ENCODE results near the gene RAB20.

Gene RAB20

DNA sequence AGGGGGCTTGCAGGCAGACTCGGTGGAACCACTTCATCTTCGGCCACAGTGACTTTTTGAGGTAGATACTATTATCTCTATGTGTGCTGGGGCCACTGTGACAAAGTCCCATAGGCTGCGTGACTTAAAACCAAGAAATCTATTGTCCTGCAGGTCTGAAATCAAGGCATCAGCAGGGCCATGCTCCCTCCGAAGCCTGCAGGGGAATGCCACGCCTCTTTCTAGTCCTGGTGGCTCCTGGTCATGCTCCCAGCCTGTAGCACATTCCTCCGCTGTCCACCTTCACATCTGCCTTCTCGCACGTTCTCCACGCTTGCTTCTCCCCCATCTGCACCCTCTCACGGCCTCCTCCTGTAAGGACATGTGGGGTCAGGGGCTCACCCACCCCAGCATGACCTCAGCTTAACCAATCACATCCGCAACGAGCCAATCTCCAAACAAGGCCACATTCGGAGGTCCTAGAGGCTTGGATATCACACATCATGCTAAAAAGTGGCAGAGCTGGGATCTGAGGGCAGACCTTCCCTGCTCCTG lies 21.0 kb upstream of the RAB20 start:
- TF ChIP-seq, protein P1, sequence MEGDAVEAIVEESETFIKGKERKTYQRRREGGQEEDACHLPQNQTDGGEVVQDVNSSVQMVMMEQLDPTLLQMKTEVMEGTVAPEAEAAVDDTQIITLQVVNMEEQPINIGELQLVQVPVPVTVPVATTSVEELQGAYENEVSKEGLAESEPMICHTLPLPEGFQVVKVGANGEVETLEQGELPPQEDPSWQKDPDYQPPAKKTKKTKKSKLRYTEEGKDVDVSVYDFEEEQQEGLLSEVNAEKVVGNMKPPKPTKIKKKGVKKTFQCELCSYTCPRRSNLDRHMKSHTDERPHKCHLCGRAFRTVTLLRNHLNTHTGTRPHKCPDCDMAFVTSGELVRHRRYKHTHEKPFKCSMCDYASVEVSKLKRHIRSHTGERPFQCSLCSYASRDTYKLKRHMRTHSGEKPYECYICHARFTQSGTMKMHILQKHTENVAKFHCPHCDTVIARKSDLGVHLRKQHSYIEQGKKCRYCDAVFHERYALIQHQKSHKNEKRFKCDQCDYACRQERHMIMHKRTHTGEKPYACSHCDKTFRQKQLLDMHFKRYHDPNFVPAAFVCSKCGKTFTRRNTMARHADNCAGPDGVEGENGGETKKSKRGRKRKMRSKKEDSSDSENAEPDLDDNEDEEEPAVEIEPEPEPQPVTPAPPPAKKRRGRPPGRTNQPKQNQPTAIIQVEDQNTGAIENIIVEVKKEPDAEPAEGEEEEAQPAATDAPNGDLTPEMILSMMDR (conservative IDR thresholded peaks at IDR 0.05): no peak
- TF ChIP-seq ZFX (IDR thresholded peaks at IDR 0.05): no peak
- H3K27ac ChIP-seq: no peak overlapping the region

DNA sequence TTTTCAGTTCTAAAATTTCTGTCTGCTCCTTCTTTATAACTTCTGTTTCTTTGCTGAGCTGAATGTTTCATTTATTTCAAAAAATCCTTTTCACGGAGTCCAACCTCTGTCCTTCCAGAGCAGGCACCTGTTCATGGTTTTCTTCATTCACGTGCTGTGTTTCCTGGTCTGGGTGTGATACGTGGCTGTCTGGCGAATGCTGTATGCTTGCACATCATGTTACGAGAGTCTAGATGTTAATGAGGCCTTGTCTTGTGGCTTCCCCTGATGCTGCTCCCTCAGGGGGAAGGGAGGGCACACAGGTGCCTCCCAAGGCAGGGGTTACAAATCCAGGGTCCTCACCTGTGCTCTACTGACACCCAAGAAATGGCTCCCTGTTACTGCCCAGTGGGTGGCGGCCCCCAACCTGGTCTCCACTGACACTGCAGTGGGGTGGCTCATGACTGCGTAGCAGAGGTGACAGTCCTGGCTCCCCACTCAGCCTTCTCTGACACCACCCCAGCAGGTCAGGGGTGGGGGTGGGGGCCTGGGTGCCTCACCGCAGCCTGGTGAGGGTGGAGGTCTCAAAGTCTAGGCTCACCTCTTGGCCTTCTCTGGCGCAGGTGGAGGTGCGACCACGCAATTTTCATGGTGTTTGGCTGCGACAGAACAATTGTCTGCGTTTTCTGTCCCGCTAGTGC lies 20.1 kb upstream of the RAB20 start:
- no peak overlapping the region for H3K27ac ChIP-seq
- TF ChIP-seq ZFX (IDR thresholded peaks at IDR 0.05): no peak
- TF ChIP-seq, protein P1 (conservative IDR thresholded peaks at IDR 0.05): no peak

DNA sequence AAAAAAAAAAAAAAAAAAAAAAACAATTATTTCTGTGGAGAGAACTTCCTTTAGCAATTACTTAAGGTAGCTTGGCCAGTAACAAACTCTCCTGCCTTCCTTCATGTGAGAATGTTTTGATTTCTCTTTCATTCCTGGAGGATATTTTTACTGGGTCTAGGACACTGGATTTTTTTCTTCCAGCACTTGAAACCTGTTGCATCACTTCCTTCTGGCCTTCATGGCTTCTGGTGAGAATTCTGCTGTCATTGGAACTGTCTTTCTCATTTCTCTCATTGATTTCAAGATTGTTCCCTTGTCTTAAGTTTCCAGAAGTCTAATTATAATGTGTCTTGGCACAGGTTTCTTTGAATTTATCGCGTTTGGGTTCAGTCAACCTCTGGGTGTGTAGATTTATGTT lies 19.3 kb upstream of the RAB20 start:
- H3K27ac ChIP-seq: no peak overlapping the region
- no peak for TF ChIP-seq ZFX (IDR thresholded peaks at IDR 0.05)
- TF ChIP-seq, protein P1 (conservative IDR thresholded peaks at IDR 0.05): no peak

DNA sequence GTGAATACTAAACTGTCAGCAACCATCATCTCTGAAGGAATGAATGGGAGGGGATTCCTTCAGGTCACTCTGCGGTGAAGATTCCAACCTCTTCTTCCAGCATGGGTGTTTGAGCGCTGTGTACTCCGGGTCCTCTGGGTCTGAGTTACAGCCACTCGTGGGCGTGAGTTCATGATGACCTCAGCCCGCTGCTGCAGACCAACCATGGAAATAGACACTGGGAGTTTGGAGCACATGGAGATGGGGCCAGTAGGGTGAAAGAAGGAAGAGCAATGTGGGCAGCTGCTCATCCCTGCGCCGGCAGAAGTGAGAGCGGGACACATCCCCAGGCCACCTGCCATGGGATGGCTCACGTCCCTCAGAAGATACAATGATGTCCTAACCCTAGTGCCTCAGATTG lies 16.8 kb upstream of the RAB20 start:
- no peak overlapping the region for H3K27ac ChIP-seq
- TF ChIP-seq, protein P1 (conservative IDR thresholded peaks at IDR 0.05): no peak
- no peak for TF ChIP-seq ZFX (IDR thresholded peaks at IDR 0.05)

DNA sequence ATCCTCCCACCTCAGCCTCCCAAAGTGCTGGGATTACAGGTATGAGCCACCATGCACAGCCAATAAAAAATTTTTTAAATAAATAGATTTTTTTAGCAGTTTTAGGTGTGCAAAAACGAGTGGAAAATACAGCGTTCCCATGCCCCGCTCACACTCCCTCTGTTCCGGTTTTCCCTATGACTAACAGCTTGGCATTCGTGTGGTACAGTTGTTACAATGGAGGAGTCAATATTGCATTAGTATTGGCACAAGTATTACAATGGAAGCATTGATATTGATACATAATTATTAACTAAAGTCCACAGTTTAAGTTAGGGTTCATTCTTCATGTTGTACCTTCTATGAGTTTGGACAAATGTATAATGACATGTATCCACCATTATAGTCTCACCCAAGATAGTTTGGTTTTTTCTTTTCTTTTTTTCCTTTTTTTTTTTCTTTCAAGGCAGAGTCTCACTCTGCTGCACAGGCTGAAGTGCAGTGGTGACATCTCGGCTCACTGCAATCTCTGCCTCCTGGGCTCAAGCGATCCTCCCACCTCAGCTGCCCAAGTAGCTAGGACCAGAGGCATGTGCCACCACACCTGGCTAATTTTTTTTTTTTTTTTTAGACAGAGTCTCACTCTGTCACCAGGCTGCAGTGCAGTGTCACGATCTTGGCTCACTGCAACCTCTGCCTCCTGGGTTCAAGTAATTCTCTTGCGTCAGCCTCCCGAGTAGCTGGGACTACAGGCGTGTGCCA lies 15.4 kb upstream of the RAB20 start:
- TF ChIP-seq, protein P1 (conservative IDR thresholded peaks at IDR 0.05): no peak
- TF ChIP-seq ZFX (IDR thresholded peaks at IDR 0.05): no peak

DNA sequence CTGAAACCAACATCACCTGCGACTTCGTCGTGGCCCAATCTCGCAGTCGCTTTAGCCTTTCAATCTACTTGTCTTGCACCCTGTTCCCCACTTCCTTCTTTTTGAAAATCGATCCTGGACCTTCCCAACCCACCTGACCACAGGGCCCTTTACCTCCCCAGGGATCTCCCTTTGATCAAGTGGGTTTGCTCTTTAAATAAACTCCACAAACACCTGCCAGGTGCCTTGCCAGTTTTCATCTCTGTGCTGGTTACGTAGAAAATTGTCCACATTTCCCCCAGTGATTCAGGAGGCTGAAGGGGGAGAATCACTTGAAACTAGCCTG lies 14.5 kb upstream of the RAB20 start:
- H3K27ac ChIP-seq: no peak overlapping the region
- no peak for TF ChIP-seq ZFX (IDR thresholded peaks at IDR 0.05)

More for the DNA sequence above, 15.4 kb upstream of the RAB20 start:
- no peak overlapping the region for H3K27ac ChIP-seq

DNA sequence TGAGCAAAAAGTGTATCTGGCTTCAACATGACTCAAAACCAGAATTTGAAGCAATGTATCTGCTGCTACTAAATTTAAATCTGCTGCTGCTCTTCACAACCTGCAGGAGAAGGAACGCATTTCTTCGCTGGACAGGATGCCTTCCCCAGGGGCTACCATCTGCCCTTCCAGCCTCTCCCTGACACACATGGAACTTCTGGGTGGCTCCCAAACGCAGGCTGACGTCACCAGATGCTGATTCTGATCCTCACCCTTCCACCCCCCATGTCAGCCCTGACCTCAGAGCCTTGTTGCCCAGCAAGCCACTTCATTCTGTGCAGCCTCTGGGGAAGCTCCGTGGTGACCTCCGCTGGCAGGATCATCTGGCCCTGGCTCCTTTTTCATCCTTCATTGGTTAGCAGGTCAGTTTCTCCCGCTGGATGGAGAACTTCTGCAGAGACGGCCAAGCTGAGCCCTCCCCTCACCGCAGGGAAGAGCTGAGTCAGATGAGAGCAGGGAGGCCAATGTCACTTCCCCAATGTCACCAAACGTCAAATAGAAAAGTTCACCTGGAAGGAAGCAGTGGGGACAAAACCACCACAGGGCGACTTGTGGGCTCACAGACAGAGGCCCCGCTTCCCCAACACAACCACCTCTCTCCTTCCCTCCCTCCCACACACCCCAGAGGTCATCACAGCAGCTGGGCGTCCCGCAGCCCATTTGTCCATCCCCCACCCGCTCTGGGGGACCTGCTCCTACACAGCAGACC lies 14.0 kb upstream of the RAB20 start:
- TF ChIP-seq, protein P1 (conservative IDR thresholded peaks at IDR 0.05): no peak
- no peak for TF ChIP-seq ZFX (IDR thresholded peaks at IDR 0.05)
- no peak overlapping the region for H3K27ac ChIP-seq

Measured in C4-2B (cell line).